WTC11 (cell line): ENCODE results near the gene THEM5. TPM values are rescaled to one million over a fixed set of nuclear protein-coding genes. Genes with fewer than 3 reads are reported as not detected.

Experiments
- ATAC-seq: fragments of 200-7000 bp; cut with Tn5 transposase; 2 replicates; pipeline ENCODE4 v1.10.0; 2021; ENCODE audit warnings: mild to moderate bottlenecking, moderate library complexity
- CTCF ChIA-PET: fragments of 300-600 bp; sonication (Branson Sonifier 250); formaldehyde crosslinking; loops from one replicate; lab custom pipeline; 2021; ENCODE audit warnings: antibody characterized with exemption; lab: Charles Lee
- POLR2A ChIA-PET: fragments of 350-600 bp; sonication (Branson Sonifier 250); formaldehyde crosslinking; loops from one replicate; lab custom pipeline; 2021; ENCODE audit warnings: antibody characterized with exemption; lab: Charles Lee
- DNase-seq: peaks from one replicate; pipeline ENCODE4 v3.0.0; 2021; ENCODE audit warnings: low spot score
- H3K27ac Mint-ChIP-seq: 2 replicates; pipeline ENCODE4 v1.8.0; 2021; ENCODE audit warnings: mixed read lengths
- H3K27me3 Mint-ChIP-seq: 2 replicates; pipeline ENCODE4 v1.8.0; 2021; ENCODE audit warnings: low read depth, mild to moderate bottlenecking, moderate library complexity, mixed read lengths
- H3K36me3 Mint-ChIP-seq: 2 replicates; pipeline ENCODE4 v1.8.0; 2021; ENCODE audit warnings: mixed read lengths
- H3K4me1 Mint-ChIP-seq: 2 replicates; pipeline ENCODE4 v1.8.0; 2022; ENCODE audit warnings: mixed read lengths
- H3K4me3 Mint-ChIP-seq: 2 replicates; pipeline ENCODE4 v1.8.0; 2021; ENCODE audit warnings: mild to moderate bottlenecking, moderate library complexity, mixed read lengths
- H3K9me3 Mint-ChIP-seq: 2 replicates; pipeline ENCODE4 v1.8.0; 2021; ENCODE audit warnings: mixed read lengths
- ARID4B ChIP-seq: sonication (generic); formaldehyde crosslinking; IDR thresholded peaks from 2 replicates; pipeline ENCODE4 v1.8.0; 2023; ENCODE audit warnings: missing genetic modification reagents, mild to moderate bottlenecking, borderline replicate concordance
- ATF6 ChIP-seq: sonication (generic); formaldehyde crosslinking; IDR thresholded peaks from 2 replicates; pipeline ENCODE4 v1.8.1; 2023; ENCODE audit warnings: mild to moderate bottlenecking, missing genetic modification reagents
- CDX4 ChIP-seq: fragments of 250-450 bp; sonication (Bioruptor Pico); IDR thresholded peaks from 2 replicates; pipeline ENCODE4 v1.9.0; 2021; ENCODE audit warnings: moderate library complexity, mild to moderate bottlenecking, inconsistent platforms, borderline replicate concordance
- CTCF ChIP-seq: fragments of 200-600 bp; IDR thresholded peaks from 2 replicates; pipeline ENCODE4 v1.8.0; 2022; ENCODE audit warnings: antibody characterized with exemption
- E2F4 ChIP-seq: sonication (generic); formaldehyde crosslinking; IDR thresholded peaks from 2 replicates; pipeline ENCODE4 v1.8.1; 2022; ENCODE audit warnings: low read depth, mild to moderate bottlenecking, moderate library complexity, missing genetic modification reagents, borderline replicate concordance
- EMX1 ChIP-seq: fragments of 250-450 bp; sonication (Bioruptor Pico); IDR thresholded peaks from 2 replicates; pipeline ENCODE4 v1.8.0; 2021; ENCODE audit warnings: mild to moderate bottlenecking
- ESRRA ChIP-seq: sonication (generic); formaldehyde crosslinking; IDR thresholded peaks from 2 replicates; pipeline ENCODE4 v1.8.1; 2022; ENCODE audit warnings: mild to moderate bottlenecking, missing genetic modification reagents, borderline replicate concordance
- ETV6 ChIP-seq: sonication (generic); formaldehyde crosslinking; IDR thresholded peaks from 2 replicates; pipeline ENCODE4 v1.8.1; 2022; ENCODE audit warnings: mild to moderate bottlenecking, missing genetic modification reagents
- FOXP1 ChIP-seq: sonication (generic); formaldehyde crosslinking; IDR thresholded peaks from 2 replicates; pipeline ENCODE4 v1.8.0; 2022; ENCODE audit warnings: missing genetic modification reagents, mild to moderate bottlenecking, moderate library complexity, borderline replicate concordance
- GABPB1 ChIP-seq: sonication (generic); formaldehyde crosslinking; IDR thresholded peaks from 2 replicates; pipeline ENCODE4 v1.8.1; 2023; ENCODE audit warnings: mild to moderate bottlenecking, missing genetic modification reagents
- HMGXB4 ChIP-seq: sonication (generic); formaldehyde crosslinking; IDR thresholded peaks from 2 replicates; pipeline ENCODE4 v1.8.1; 2023; ENCODE audit warnings: mild to moderate bottlenecking, moderate library complexity, missing genetic modification reagents
- NR2C2 ChIP-seq: sonication (generic); formaldehyde crosslinking; IDR thresholded peaks from 2 replicates; pipeline ENCODE4 v1.8.0; 2022; ENCODE audit warnings: mild to moderate bottlenecking, missing genetic modification reagents
- OVOL2 ChIP-seq: fragments of 250-450 bp; sonication (Bioruptor Pico); IDR thresholded peaks from 2 replicates; pipeline ENCODE4 v1.9.0; 2021; ENCODE audit warnings: mild to moderate bottlenecking, borderline replicate concordance
- ZMAT4 ChIP-seq: fragments of 250-450 bp; sonication (Bioruptor Pico); IDR thresholded peaks from 2 replicates; pipeline ENCODE4 v1.9.0; 2021; ENCODE audit warnings: mild to moderate bottlenecking
- ZNF121 ChIP-seq: sonication (generic); formaldehyde crosslinking; IDR thresholded peaks from 2 replicates; pipeline ENCODE4 v1.8.0; 2023; ENCODE audit warnings: missing genetic modification reagents
- ZNF396 ChIP-seq: fragments of 250-450 bp; sonication (Bioruptor Pico); IDR thresholded peaks from 2 replicates; pipeline ENCODE4 v1.8.0; 2021; ENCODE audit warnings: mild to moderate bottlenecking, moderate library complexity, borderline replicate concordance
- ZNF416 ChIP-seq: fragments of 250-450 bp; sonication (Bioruptor Pico); IDR thresholded peaks from 2 replicates; pipeline ENCODE4 v1.9.0; 2021; ENCODE audit warnings: mild to moderate bottlenecking, inconsistent platforms
- total RNA-seq: library from RNA; stranded (reverse); gene quantifications from 3 replicates; pipeline ENCODE4 v1.2.3, GENCODE V29; 2021

Gene THEM5
- total RNA-seq, 1 experiment from 2014 or later = not detected

- no peak for TF ChIP-seq HMGXB4
Measured at GRCh38 chr1:151807766-151808165, 45.7 kb downstream of the THEM5 start (continued).

GRCh38 chr1:151807131-151807530 lies 46.4 kb downstream of the THEM5 start:
- Mint-ChIP-seq H3K27me3 (peaks cover 4% of the 10 kb centered on the region), H3K27ac (no peak overlapping the region), H3K4me3 (no peak overlapping the region), H3K4me1 (peaks cover 12% of the 10 kb centered on the region), H3K36me3 (no peaks in the 10 kb centered on the region), H3K9me3 (no peaks in the 10 kb centered on the region)
- CTCF ChIA-PET = interaction anchor here (1.5 kb wide), 1 partner anchor 29 kb away, joined by 5 read pairs; no protein-coding TSS in a partner anchor
- DNase-seq = no peak
- ATAC-seq = no peak
- TF ChIP-seq NR2C2 (CRISPR knock-in tag) = no peak
- no peak for TF ChIP-seq GABPB1 (CRISPR knock-in tag)
- no peak for TF ChIP-seq EMX1 (CRISPR knock-in tag)
- no peak for TF ChIP-seq FOXP1 (CRISPR knock-in tag)
- TF ChIP-seq OVOL2 (CRISPR knock-in tag) = no peak
- no peak for TF ChIP-seq ZMAT4 (CRISPR knock-in tag)
- no peak for TF ChIP-seq ARID4B (CRISPR knock-in tag)
- no peak for TF ChIP-seq CTCF
- TF ChIP-seq ZNF396 = no peak
- POLR2A ChIA-PET = no interaction called here

- H3K4me3 Mint-ChIP-seq = no peak overlapping the region
- ChIA-PET POLR2A (no interaction called here), CTCF (interaction anchor here (1.5 kb wide), 1 partner anchor 30 kb away, joined by 5 read pairs; no protein-coding TSS in a partner anchor)
- H3K27ac Mint-ChIP-seq = no peak overlapping the region
- peaks cover 4% of the 10 kb centered on the region for H3K27me3 Mint-ChIP-seq
- ATAC-seq (no peak), DNase-seq (no peak)
- H3K36me3 Mint-ChIP-seq = no peaks in the 10 kb centered on the region
- H3K9me3 Mint-ChIP-seq = no peaks in the 10 kb centered on the region
- H3K4me1 Mint-ChIP-seq = peaks cover 12% of the 10 kb centered on the region
- TF ChIP-seq CTCF = no peak
- TF ChIP-seq CDX4 (CRISPR knock-in tag) = no peak
- no peak for TF ChIP-seq ZNF416 (CRISPR knock-in tag)
- TF ChIP-seq E2F4 (CRISPR knock-in tag) = no peak
- no peak for TF ChIP-seq ZNF121 (CRISPR knock-in tag)
- TF ChIP-seq ETV6 = no peak
- no peak for TF ChIP-seq ATF6
- TF ChIP-seq ESRRA (CRISPR knock-in tag) = no peak
Measured at GRCh38 chr1:151806170-151806569, 47.3 kb downstream of the THEM5 start.
